Activated T-cell treated with anti-CD3 and anti-CD28 coated beads, Interleukin-2, amount 50 U/mL, for 4 hours (primary cell): ENCODE data around the gene ZBTB46. TPM values are rescaled to one million over a fixed set of nuclear protein-coding genes. Genes with fewer than 3 reads are reported as not detected.
"Not testable (repeated sequence)": the region's sequence is repeated elsewhere in the genome, so short reads cannot be mapped to it uniquely, and the experiment has no call there.

ENCODE experiments used
- ATAC-seq, 2 donors: fragments of 200-7000 bp; cut with Tn5 transposase; one replicate each; pipeline ENCODE4 v1.10.0; 2021
- DNase-seq: peaks from one replicate; pipeline ENCODE4 v3.0.0-alpha.2; 2020
- H3K27me3 Mint-ChIP-seq: one replicate; pipeline ENCODE4 v1.8.0; 2021; ENCODE audit warnings: low read depth, mixed read lengths
- H3K36me3 Mint-ChIP-seq: one replicate; pipeline ENCODE4 v1.8.0; 2022; ENCODE audit warnings: mixed read lengths; ENCODE audit not compliant: insufficient read depth
- H3K4me1 Mint-ChIP-seq: one replicate; pipeline ENCODE4 v1.8.0; 2021; ENCODE audit warnings: low read depth, mixed read lengths
- H3K4me3 Mint-ChIP-seq: one replicate; pipeline ENCODE4 v1.8.0; 2021; ENCODE audit warnings: mild to moderate bottlenecking, moderate library complexity, mixed read lengths
- H3K9me3 Mint-ChIP-seq: one replicate; pipeline ENCODE4 v1.8.0; 2021; ENCODE audit warnings: mixed read lengths
- total RNA-seq, 3 donors: library from RNA; stranded (reverse); gene quantifications; one replicate each; pipeline ENCODE4 v1.2.1, GENCODE V29; 2021

Gene ZBTB46
- total RNA-seq, 3 donors from 2014 or later = 0.89 to 3.8 (median 2.2) TPM

DNA sequence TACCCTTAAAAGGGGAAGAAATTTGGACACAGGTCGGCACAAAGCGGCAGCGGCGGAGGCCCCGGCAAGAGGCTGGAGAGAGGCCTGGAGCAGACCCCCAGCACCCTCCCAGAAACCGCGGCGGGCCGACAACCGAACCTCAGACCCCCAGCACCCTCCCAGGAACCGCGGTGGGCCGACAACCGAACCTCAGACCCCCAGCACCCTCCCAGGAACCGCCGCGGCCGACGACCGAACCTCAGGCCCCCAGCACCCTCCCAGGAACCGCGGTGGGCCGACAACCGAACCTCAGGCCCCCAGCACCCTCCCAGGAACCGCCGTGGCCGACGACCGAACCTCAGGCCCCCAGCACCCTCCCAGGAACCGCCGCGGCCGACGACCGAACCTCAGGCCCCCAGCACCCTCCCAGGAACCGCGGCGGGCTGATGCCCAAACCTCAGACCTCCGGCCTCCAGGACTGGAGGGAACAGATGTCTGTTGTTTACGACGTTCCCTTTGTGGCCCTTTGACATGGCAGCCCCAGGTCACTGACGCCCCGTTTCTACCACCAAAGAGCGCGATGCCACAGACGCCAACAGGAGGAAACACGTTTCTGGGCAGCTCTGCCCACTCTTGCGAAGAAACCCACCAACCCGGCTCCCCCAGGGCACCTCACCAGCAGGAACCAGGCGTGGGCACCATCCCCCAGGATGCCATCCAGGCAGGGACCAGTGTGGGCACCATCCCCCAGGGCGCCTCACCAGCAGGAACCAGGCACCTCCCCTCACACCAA lies 28.4 kb downstream of the ZBTB46 start:
- Mint-ChIP-seq H3K27me3 (peaks cover 19% of the 10 kb centered on the region), H3K9me3 (no peaks in the 10 kb centered on the region), H3K4me3 (no peak overlapping the region), H3K36me3 (no peaks in the 10 kb centered on the region), H3K4me1 (peaks cover 3% of the 10 kb centered on the region)
- no peak for ATAC-seq
- DNase-seq = no peak

GRCh38 chr20:63801174-63801573 lies 29.9 kb downstream of the ZBTB46 start:
- not testable (repeated sequence) for H3K36me3 Mint-ChIP-seq, H3K4me1 Mint-ChIP-seq, H3K9me3 Mint-ChIP-seq, ATAC-seq, H3K4me3 Mint-ChIP-seq, DNase-seq
- H3K27me3 Mint-ChIP-seq = peaks cover 19% of the 10 kb centered on the region

DNA sequence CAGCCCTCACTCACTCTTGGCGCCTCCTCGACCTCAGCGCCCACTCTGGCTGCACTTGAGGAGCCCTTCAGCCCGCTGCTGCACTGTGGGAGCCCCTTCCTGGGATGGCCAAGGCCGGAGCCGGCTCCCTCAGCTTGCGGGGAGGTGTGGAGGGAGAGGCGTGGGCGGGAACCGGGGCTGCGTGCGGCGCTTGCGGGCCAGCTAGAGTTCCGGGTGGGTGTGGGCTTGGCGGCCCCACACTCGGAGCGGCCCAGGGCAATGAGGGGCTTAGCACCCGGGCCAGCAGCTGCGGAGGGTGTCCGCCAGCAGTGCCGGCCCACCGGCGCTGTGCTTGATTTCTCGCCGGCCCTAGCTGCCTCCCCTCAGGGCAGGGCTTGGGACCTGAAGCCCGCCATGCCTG lies 30.7 kb downstream of the ZBTB46 start:
- H3K27me3 Mint-ChIP-seq = peaks cover 21% of the 10 kb centered on the region
- ATAC-seq, H3K36me3 Mint-ChIP-seq, H3K4me3 Mint-ChIP-seq, DNase-seq, H3K9me3 Mint-ChIP-seq, H3K4me1 Mint-ChIP-seq: not testable (repeated sequence)

DNA sequence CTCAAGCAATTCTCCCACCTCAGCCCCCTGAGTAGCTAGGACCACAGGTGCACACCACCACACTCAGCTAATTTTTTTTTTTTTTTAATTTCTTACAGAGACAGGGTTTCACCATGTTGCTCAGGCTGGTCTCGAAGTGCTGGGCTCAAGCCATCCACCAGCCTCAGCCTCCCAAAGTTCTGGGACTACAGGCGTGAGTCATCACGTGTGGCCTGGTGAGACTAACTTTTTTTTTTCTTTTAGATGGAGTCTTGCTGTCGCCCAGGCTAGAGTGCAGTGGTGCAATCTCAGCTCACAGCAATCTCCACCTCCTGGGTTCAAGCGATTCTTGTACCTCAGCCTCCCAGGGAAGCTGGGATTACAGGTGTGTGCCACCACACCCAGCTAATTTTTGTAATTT lies 31.9 kb downstream of the ZBTB46 start:
- not testable (repeated sequence) for H3K36me3 Mint-ChIP-seq, H3K4me1 Mint-ChIP-seq, H3K9me3 Mint-ChIP-seq, ATAC-seq, DNase-seq, H3K4me3 Mint-ChIP-seq
- peaks cover 17% of the 10 kb centered on the region for H3K27me3 Mint-ChIP-seq

- not testable (repeated sequence) for DNase-seq, H3K4me3 Mint-ChIP-seq, ATAC-seq, H3K4me1 Mint-ChIP-seq, H3K36me3 Mint-ChIP-seq, H3K9me3 Mint-ChIP-seq, H3K27me3 Mint-ChIP-seq
Measured at GRCh38 chr20:63797175-63797574, 33.9 kb downstream of the ZBTB46 start.

DNA sequence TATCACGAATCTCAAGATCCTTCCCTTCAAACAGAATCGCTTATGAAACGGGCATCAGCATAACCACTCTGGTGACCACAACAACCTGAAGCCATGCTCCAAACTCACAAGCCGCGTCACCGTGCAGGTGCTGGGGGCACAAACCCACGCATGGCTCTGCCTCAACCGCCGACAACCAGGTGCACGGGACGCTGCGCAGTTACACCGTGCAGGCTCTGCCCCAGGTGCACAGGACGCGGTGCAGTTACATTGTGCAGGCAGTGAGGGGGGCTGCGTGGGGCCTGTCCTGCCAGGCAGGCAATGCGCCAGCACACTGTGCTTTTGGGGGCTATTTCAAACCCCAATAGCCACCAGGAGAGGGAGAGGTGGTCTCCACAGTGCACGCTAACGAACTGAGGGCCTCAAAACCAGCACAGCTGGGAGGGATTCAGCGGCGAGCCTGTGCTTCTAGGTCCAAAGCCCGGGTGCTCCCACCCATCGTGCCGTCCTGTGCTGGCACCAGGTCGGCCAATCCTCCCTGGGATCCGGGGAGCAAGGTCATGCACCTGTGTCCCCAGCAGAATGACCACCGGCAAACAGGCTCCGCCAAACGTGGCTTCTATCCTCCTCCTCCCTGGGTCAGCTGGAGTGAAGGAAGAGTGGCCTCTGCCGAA lies 35.8 kb downstream of the ZBTB46 start:
- peaks cover 3% of the 10 kb centered on the region for H3K4me1 Mint-ChIP-seq
- no peak for ATAC-seq

GRCh38 chr20:63794614-63795013 lies 36.5 kb downstream of the ZBTB46 start:
- Mint-ChIP-seq H3K36me3 (no peaks in the 10 kb centered on the region), H3K27me3 (peaks cover 10% of the 10 kb centered on the region), H3K4me1 (peaks cover 3% of the 10 kb centered on the region), H3K4me3 (no peak overlapping the region), H3K9me3 (no peaks in the 10 kb centered on the region)
- DNase-seq = no peak
- no peak for ATAC-seq

More for the DNA sequence above, 35.8 kb downstream of the ZBTB46 start:
- peaks cover 10% of the 10 kb centered on the region for H3K27me3 Mint-ChIP-seq
- no peak for DNase-seq
- H3K4me3 Mint-ChIP-seq = no peak overlapping the region
- no peaks in the 10 kb centered on the region for H3K9me3 Mint-ChIP-seq
- H3K36me3 Mint-ChIP-seq = no peaks in the 10 kb centered on the region

DNA sequence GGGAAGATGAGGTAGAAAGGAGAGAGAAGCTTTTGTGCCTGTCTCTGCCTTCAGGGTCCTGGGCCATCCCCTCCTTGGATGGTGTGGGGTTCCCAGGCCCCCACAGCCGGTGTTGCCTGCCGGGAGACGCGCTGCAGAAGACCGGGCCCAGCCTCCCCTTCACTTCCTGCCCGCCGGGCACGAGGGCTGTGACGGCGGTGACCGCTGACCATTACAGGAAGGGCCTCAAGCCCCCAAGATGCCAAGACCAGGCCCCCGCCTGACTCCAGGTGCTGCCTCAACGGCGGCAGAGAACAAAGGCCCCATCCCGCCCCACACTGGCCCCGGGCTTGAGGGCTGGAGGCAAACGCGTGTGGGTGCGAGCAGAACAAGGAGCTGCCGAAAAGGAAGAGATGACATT lies 38.2 kb downstream of the ZBTB46 start:
- no peak for DNase-seq
- no peak for ATAC-seq
- no peak overlapping the region for H3K4me3 Mint-ChIP-seq
- H3K36me3 Mint-ChIP-seq = no peaks in the 10 kb centered on the region
- peaks cover 3% of the 10 kb centered on the region for H3K4me1 Mint-ChIP-seq
- H3K9me3 Mint-ChIP-seq = no peaks in the 10 kb centered on the region
- peaks cover 10% of the 10 kb centered on the region for H3K27me3 Mint-ChIP-seq

- DNase-seq (no peak), ATAC-seq (no peak)
- Mint-ChIP-seq H3K4me3 (no peak overlapping the region), H3K9me3 (no peaks in the 10 kb centered on the region), H3K4me1 (peaks cover 3% of the 10 kb centered on the region), H3K27me3 (peaks cover 10% of the 10 kb centered on the region), H3K36me3 (no peaks in the 10 kb centered on the region)
Measured at GRCh38 chr20:63791497-63792156, 39.4 kb downstream of the ZBTB46 start.

DNA sequence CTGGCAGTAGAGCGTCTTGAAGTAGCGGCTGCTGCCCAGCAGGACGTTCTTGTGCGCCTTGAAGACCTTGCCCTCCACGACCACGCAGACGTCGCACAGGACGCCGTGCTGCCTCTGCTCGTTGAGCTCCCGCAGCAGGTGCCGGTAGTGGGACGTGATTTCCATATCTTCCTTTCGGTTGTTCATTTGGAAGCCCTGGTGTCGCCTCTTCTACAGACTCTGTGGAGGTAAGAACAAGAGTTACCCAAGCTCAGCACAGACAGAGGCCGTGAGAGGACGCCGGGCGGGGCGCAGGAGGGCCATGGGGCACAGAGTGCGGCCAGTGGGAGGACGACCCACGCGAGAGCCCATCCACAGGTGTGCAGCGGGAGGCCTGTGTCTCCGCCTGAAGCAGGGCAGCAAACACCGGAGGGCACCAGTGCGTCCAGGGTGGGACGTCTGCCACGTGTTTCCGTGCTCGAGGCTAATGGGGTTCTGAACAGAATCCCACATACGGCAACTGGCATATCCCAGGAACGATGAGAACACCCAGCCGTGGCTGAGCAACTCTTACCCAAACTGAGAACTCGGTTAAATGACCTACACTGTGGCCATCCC lies 40.4 kb downstream of the ZBTB46 start:
- H3K4me3 Mint-ChIP-seq = no peak overlapping the region
- DNase-seq (no peak), ATAC-seq (no peak)
- H3K36me3 Mint-ChIP-seq = no peaks in the 10 kb centered on the region
- peaks cover 2% of the 10 kb centered on the region for H3K4me1 Mint-ChIP-seq
- peaks cover 8% of the 10 kb centered on the region for H3K27me3 Mint-ChIP-seq
- no peaks in the 10 kb centered on the region for H3K9me3 Mint-ChIP-seq

DNA sequence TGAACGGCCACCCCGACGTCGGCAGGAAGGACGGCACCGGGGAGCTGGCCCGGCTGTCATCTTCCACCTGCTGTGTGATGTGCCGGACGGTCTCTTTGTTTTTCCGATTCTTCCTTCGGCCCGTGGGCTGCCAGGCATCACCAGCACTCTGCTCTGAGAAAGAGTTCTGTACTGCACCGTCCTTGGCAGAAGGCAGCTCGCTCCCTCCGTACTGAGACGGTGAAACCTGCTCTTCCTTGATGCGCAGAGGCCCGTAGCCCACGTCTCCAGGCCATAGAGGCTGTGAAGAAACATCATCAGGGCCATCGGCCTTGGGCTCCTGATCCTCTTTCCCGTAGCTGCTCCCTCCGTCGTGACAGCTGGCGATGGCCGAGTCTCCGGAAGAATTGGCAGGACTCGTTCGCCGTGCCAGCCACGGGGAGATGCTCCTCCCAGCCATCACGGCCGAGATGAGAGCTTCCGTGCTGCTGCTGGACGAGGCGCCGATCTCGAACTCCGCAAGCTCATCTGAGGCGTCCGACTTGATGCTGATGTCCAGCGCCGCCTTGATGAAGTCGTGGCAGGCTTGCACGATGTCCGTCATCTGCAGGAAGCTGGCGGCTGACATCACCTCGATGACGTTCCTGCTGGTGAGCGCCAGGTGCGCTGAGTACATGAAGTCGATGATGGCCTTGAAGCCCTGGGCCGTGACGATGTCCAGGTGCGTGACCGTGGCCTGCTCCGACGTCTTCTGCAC lies 41.1 kb downstream of the ZBTB46 start:
- Mint-ChIP-seq H3K4me3 (no peak overlapping the region), H3K27me3 (peaks cover 8% of the 10 kb centered on the region), H3K4me1 (peaks cover 2% of the 10 kb centered on the region), H3K36me3 (no peaks in the 10 kb centered on the region), H3K9me3 (no peaks in the 10 kb centered on the region)
- ATAC-seq = no peak
- no peak for DNase-seq

- peaks cover 3% of the 10 kb centered on the region for H3K27me3 Mint-ChIP-seq
- DNase-seq (no peak), ATAC-seq (no peak)
- no peak overlapping the region for H3K4me3 Mint-ChIP-seq
- H3K9me3 Mint-ChIP-seq = no peaks in the 10 kb centered on the region
- H3K36me3 Mint-ChIP-seq = no peaks in the 10 kb centered on the region
- peaks cover 2% of the 10 kb centered on the region for H3K4me1 Mint-ChIP-seq
Measured at GRCh38 chr20:63787749-63788148, 43.3 kb downstream of the ZBTB46 start.

GRCh38 chr20:63787302-63787701 lies 43.8 kb downstream of the ZBTB46 start:
- Mint-ChIP-seq H3K4me1 (peaks cover 6% of the 10 kb centered on the region), H3K36me3 (no peaks in the 10 kb centered on the region), H3K27me3 (peaks cover 3% of the 10 kb centered on the region), H3K4me3 (no peak overlapping the region), H3K9me3 (no peaks in the 10 kb centered on the region)
- DNase-seq (no peak), ATAC-seq (no peak)

GRCh38 chr20:63785691-63786131 lies 45.4 kb downstream of the ZBTB46 start:
- H3K27me3 Mint-ChIP-seq = no peaks in the 10 kb centered on the region

More at GRCh38 chr20:63785691-63786131, 45.4 kb downstream of the ZBTB46 start:
- no peaks in the 10 kb centered on the region for H3K36me3 Mint-ChIP-seq
- DNase-seq (no peak), ATAC-seq (no peak)
- H3K9me3 Mint-ChIP-seq = no peaks in the 10 kb centered on the region
- H3K4me3 Mint-ChIP-seq = no peak overlapping the region
- H3K4me1 Mint-ChIP-seq = peaks cover 15% of the 10 kb centered on the region
